DOHH2 (cell line): Measurements from ENCODE around the gene KBTBD8.

Source experiments
- H3F3A ChIP-seq: fragments of 200-600 bp; sonication (generic), shearing (Covaris generic); 2 replicates; pipeline ENCODE4 v1.6.0; 2016; ENCODE audit warnings: antibody characterized with exemption, mild to moderate bottlenecking; ENCODE audit not compliant: control insufficient read depth, insufficient read depth
- H3K27ac ChIP-seq: fragments of 200-600 bp; sonication (generic); 2 replicates; pipeline ENCODE4 v1.5.1; 2014; ENCODE audit warnings: low read depth, mild to moderate bottlenecking, low read length, moderate library complexity
- H3K27me3 ChIP-seq: fragments of 200-600 bp; sonication (generic); 2 replicates; pipeline ENCODE4 v1.6.1; 2014; ENCODE audit warnings: mild to moderate bottlenecking, low read length, mixed read lengths; ENCODE audit not compliant: control insufficient read depth
- H3K36me3 ChIP-seq: fragments of 200-600 bp; sonication (generic); 2 replicates; pipeline ENCODE4 v1.6.1; 2014; ENCODE audit warnings: mild to moderate bottlenecking, low read length, moderate library complexity, mixed read lengths; ENCODE audit not compliant: control insufficient read depth
- H3K4me1 ChIP-seq: fragments of 200-600 bp; sonication (generic); 2 replicates; pipeline ENCODE4 v1.6.1; 2014; ENCODE audit warnings: mild to moderate bottlenecking, low read length, mixed read lengths; ENCODE audit not compliant: control insufficient read depth
- H3K4me2 ChIP-seq: fragments of 200-600 bp; sonication (generic); 2 replicates; pipeline ENCODE4 v1.6.0; 2014; ENCODE audit warnings: mild to moderate bottlenecking, low read length, moderate library complexity
- H3K4me3 ChIP-seq: fragments of 200-600 bp; sonication (generic); 2 replicates; pipeline ENCODE4 v1.5.1; 2014; ENCODE audit warnings: mild to moderate bottlenecking, low read length, mixed read lengths
- H3K79me2 ChIP-seq: fragments of 200-600 bp; sonication (generic); 2 replicates; pipeline ENCODE4 v1.6.1; 2014; ENCODE audit warnings: mild to moderate bottlenecking, low read length, mixed read lengths; ENCODE audit not compliant: control insufficient read depth
- H3K9me2 ChIP-seq: fragments of 200-600 bp; sonication (generic); replicated peaks from 2 replicates; pipeline ENCODE4 v1.6.1; 2014; ENCODE audit warnings: mild to moderate bottlenecking, low read length, mixed read lengths; ENCODE audit not compliant: control insufficient read depth
- H3K9me3 ChIP-seq: fragments of 200-600 bp; sonication (generic); 2 replicates; pipeline ENCODE4 v1.6.1; 2014; ENCODE audit warnings: antibody characterized with exemption, low read length, mixed read lengths; ENCODE audit not compliant: control insufficient read depth, insufficient read depth
- H4K20me1 ChIP-seq: fragments of 200-600 bp; sonication (generic); 2 replicates; pipeline ENCODE4 v1.6.0; 2014; ENCODE audit warnings: low read depth, mild to moderate bottlenecking, antibody characterized with exemption, low read length, moderate library complexity; ENCODE audit not compliant: control insufficient read depth, insufficient read depth
- EZH2phosphoT487 ChIP-seq: fragments of 200-600 bp; sonication (generic); IDR thresholded peaks from 2 replicates; pipeline ENCODE4 v1.6.1; 2017; ENCODE audit warnings: borderline replicate concordance, mild to moderate bottlenecking, antibody characterized with exemption, low read length, moderate library complexity, mixed read lengths
- TF ChIP-seq, protein P1 (sequence below): fragments of 200-600 bp; sonication (generic); IDR thresholded peaks from one replicate; pipeline ENCODE4 v1.5.1; 2014; ENCODE audit warnings: antibody characterized with exemption, mild to moderate bottlenecking, low read depth, low read length; ENCODE audit not compliant: poor library complexity, severe bottlenecking

Gene KBTBD8

DNA sequence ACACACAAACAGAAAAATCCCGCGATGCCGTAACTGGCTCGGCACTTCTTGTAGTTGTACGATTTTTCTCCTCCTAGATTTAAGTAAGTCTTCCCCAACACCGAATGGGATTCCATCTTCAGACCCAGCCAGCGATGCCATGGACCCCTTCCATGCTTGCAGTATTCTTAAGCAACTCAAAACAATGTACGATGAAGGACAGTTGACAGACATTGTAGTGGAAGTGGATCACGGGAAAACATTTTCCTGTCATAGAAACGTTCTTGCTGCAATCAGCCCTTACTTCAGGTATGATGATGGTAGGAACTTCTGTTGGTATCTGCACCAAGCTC lies 763 bp downstream of the KBTBD8 start:
- Histone ChIP-seq H4K20me1 (peaks cover 6% of the 10 kb centered on the region; the same call in 1 of the 2 replicates), H3K27ac (peak overlapping the region; percentile 88), H3K36me3 (peaks cover 53% of the 10 kb centered on the region), H3K9me2 (no peaks in the 10 kb centered on the region), H3K4me2 (peak overlapping the region; percentile 95), H3K4me3 (peak overlapping the region; percentile 98), H3K4me1 (peaks cover 56% of the 10 kb centered on the region), H3K9me3 (no peaks in the 10 kb centered on the region), H3K79me2 (peaks cover 62% of the 10 kb centered on the region), H3K27me3 (no peaks in the 10 kb centered on the region), H3F3A (peaks cover 22% of the 10 kb centered on the region)
- TF ChIP-seq, protein P1, sequence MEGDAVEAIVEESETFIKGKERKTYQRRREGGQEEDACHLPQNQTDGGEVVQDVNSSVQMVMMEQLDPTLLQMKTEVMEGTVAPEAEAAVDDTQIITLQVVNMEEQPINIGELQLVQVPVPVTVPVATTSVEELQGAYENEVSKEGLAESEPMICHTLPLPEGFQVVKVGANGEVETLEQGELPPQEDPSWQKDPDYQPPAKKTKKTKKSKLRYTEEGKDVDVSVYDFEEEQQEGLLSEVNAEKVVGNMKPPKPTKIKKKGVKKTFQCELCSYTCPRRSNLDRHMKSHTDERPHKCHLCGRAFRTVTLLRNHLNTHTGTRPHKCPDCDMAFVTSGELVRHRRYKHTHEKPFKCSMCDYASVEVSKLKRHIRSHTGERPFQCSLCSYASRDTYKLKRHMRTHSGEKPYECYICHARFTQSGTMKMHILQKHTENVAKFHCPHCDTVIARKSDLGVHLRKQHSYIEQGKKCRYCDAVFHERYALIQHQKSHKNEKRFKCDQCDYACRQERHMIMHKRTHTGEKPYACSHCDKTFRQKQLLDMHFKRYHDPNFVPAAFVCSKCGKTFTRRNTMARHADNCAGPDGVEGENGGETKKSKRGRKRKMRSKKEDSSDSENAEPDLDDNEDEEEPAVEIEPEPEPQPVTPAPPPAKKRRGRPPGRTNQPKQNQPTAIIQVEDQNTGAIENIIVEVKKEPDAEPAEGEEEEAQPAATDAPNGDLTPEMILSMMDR: no peak
- TF ChIP-seq EZH2phosphoT487: no peak

DNA sequence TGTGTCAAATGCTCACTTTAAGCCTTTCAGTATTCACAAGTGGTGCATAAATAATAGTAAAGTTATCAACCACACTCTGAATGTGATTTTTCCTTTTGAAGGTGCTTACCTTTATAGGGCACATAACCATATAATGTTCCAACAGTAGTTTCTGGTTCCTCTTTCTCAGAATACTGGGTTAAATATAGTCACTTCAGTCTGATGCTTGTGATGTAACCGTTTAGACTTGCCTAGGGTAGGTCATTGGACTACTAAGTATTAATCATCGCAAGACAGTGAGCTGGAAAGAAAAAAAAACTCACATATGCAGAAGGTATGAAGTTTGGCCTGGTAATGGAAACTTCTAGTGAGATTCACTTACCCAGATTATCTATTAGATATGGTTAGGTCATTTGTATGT lies 1.9 kb downstream of the KBTBD8 start:
- peaks cover 13% of the 10 kb centered on the region for H4K20me1 ChIP-seq
- peaks cover 67% of the 10 kb centered on the region for H3K4me1 ChIP-seq
- peak overlapping the region; percentile 95 for H3K4me2 ChIP-seq
- peaks cover 64% of the 10 kb centered on the region for H3K36me3 ChIP-seq
- H3K9me2 ChIP-seq: no peaks in the 10 kb centered on the region
- no peaks in the 10 kb centered on the region for H3K9me3 ChIP-seq
- peak overlapping the region; percentile 88 for H3K27ac ChIP-seq
- H3K4me3 ChIP-seq: peak overlapping the region; percentile 98
- peaks cover 20% of the 10 kb centered on the region for H3F3A ChIP-seq
- H3K79me2 ChIP-seq: peaks cover 73% of the 10 kb centered on the region
- no peaks in the 10 kb centered on the region for H3K27me3 ChIP-seq
- TF ChIP-seq EZH2phosphoT487: no peak
- TF ChIP-seq, protein P1: no peak

DNA sequence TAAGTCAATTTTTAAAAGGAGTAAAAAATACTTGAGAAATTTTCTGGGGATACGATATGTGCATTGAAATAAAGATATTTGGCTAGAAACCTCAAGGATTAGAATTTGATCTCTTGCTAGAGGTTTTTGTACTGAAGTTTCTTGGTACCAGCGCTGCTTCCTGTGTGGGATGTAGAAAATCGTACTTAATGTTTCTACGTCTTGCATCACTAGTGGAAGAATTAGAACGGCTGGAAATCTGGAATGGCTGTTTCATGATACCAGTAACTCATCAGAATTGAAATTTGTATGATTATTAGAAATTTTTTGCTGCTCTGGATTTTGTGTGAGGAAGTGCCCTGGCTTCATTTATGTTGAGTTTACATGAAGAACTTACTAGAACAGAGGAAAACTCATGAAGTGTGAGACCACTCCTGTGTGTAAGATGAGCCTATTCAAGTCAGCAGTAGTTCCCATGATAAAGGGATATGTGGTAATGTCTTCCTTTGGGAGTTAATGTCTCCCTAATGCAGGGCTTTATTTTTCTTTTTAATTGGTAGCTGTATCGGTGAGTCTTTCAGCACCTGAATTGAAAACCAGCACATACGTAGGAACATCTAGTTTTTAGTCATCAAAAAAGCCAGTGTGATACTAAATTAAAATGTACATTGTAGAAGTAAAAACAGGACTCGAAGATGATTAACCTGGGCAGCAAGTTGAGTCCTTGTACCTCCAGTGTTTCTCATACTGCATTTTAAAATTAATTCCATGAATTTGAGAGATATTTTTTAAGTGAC lies 3.2 kb downstream of the KBTBD8 start:
- no peaks in the 10 kb centered on the region for H3K9me3 ChIP-seq
- peaks cover 77% of the 10 kb centered on the region for H3K36me3 ChIP-seq
- peak overlapping the region; percentile 95 for H3K4me2 ChIP-seq
- H3K9me2 ChIP-seq: no peaks in the 10 kb centered on the region
- H3K79me2 ChIP-seq: peaks cover 86% of the 10 kb centered on the region
- peak overlapping the region; percentile 29 for H3K27ac ChIP-seq
- H4K20me1 ChIP-seq: peaks cover 21% of the 10 kb centered on the region
- peaks cover 79% of the 10 kb centered on the region for H3K4me1 ChIP-seq
- TF ChIP-seq, protein P1: no peak
- no peak for TF ChIP-seq EZH2phosphoT487
- no peaks in the 10 kb centered on the region for H3K27me3 ChIP-seq
- peak overlapping the region; percentile 98 for H3K4me3 ChIP-seq
- H3F3A ChIP-seq: peaks cover 14% of the 10 kb centered on the region
